NT2/D1 (cell line): Measurements from ENCODE around the gene PYHIN1.

ENCODE experiments used
- SUZ12 ChIP-seq: IDR thresholded peaks from 2 replicates; pipeline ENCODE4 v1.6.1; 2011; ENCODE audit not compliant: insufficient read length, insufficient read depth; ENCODE audit errors: extremely low read depth
- ZNF274 ChIP-seq: IDR thresholded peaks from 2 replicates; pipeline ENCODE4 v1.6.1; 2011; ENCODE audit warnings: mild to moderate bottlenecking, low read depth, low read length

- TF ChIP-seq SUZ12: no peak
- no peak for TF ChIP-seq ZNF274
Measured at GRCh38 chr1:158969855-158970254, 38.5 kb downstream of the PYHIN1 start.
